ENCODE measurements around the gene ZNF322. TPM values are rescaled to one million over a fixed set of nuclear protein-coding genes. Genes with fewer than 3 reads are reported as not detected.

The ZNF322 gene
- total and polyA plus RNA-seq, 4 donors = 3.3 to 9.0 (median 6.8) TPM

- H3K36me3 ChIP-seq (ENCODE audit: control insufficient read depth in 4 of 4, insufficient read depth in 3 of 4, low read depth in 1 of 4, low read length in 3 of 4) = peaks cover 5 to 9% (median 5%) of the 10 kb centered on the region in 4 donors
- H3K9me3 ChIP-seq (ENCODE audit: control insufficient read depth in 4 of 4, low read length in 3 of 4) = no peaks in the 10 kb centered on the region
- 29% methylated on average over 6 of the region's 6 CpGs for WGBS
- H3K4me1 ChIP-seq (ENCODE audit: control insufficient read depth in 4 of 4, insufficient read depth in 4 of 4, low read length in 3 of 4) = peaks cover 5 to 23% (median 13%) of the 10 kb centered on the region in 4 donors
- no peak for DNase-seq (ENCODE audit: low spot score)
- H3K4me3 ChIP-seq (ENCODE audit: low read depth in 1 of 3, low read length in 3 of 3) = no peak overlapping the region
- TF ChIP-seq HNF4G (IDR thresholded peaks at IDR 0.05) (no peak), NR2F2 (IDR thresholded peaks at IDR 0.05) (no peak), RXRA (IDR thresholded peaks at IDR 0.05) (no peak), FOXA1 (IDR thresholded peaks at IDR 0.05) (no peak)
- H3K27me3 ChIP-seq (ENCODE audit: control insufficient read depth in 4 of 4, insufficient read depth in 4 of 4, low read length in 3 of 4) = peaks cover 0 to 10% (median 2%) of the 10 kb centered on the region in 4 donors
- H3K9ac ChIP-seq (ENCODE audit: low read depth in 1 of 2, low read length in 2 of 2) = no peak overlapping the region
- H3K27ac ChIP-seq (ENCODE audit: low read depth in 1 of 2, low read length in 2 of 2) = no peak overlapping the region
Observed at GRCh38 chr6:26594131-26594498, 65.4 kb downstream of the ZNF322 start.

DNA sequence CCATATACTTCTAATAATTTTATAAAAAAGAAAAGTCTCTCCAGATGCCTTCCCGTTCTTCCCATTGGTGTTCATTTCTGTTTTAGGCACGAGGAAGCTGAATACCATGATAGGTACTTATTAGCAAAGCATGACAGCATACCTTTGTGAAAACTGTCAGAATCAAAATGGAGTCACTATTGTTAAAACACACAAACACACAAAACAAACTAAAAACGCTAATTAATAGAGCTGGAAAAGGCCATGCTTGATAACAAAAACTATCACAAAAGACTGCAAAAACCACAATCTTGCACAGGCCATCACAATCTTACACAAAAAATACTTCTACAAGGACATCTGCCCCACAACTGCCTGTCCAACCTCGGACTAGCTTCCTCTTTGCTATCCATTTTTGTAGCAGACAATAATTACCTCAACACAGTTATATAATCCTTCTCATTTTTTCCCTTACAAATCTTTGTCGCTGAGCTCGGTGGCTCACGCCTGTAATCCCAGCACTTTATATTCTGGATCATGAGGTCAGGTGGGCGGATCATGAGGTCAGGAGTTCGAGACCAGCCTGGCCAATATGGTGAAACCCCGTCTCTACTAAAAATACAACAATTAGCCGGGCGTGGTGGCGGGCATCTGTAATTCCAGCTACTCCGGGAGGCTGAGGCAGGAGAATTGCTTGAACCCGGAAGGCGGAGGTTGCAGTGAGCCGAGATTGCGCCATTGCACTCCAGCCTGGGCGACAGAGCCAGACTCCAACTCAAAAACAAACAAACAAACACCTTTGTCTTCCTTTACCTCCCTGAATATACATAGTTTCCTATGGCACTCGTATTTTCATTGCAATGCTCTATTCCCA lies 66.0 kb downstream of the ZNF322 start:
- H3K9ac ChIP-seq (ENCODE audit: low read depth in 1 of 2, low read length in 2 of 2) = no peak overlapping the region
- no peak for TF ChIP-seq ATF3 (IDR thresholded peaks at IDR 0.05)
- no peak for TF ChIP-seq FOXA1 (IDR thresholded peaks at IDR 0.05)
- TF ChIP-seq SP1 (IDR thresholded peaks at IDR 0.05) = no peak
- no peak for TF ChIP-seq TAF1 (conservative IDR thresholded peaks at IDR 0.05)
- no peak for TF ChIP-seq CTCF (IDR thresholded peaks at IDR 0.05; ENCODE audit: low read depth, low read length, missing input control)
- no peak for TF ChIP-seq RXRA (IDR thresholded peaks at IDR 0.05)
- TF ChIP-seq YY1 (IDR thresholded peaks at IDR 0.05) = no peak
- no peak overlapping the region for H3K4me3 ChIP-seq (ENCODE audit: low read depth in 1 of 3, low read length in 3 of 3)
- 44% methylated on average over 20 of the region's 20 CpGs for WGBS
- peaks cover 1 to 4% (median 3%) of the 10 kb centered on the region in 4 donors for H3K36me3 ChIP-seq (ENCODE audit: control insufficient read depth in 4 of 4, insufficient read depth in 3 of 4, low read depth in 1 of 4, low read length in 3 of 4)
- no peak overlapping the region for H3K27ac ChIP-seq (ENCODE audit: low read depth in 1 of 2, low read length in 2 of 2)
- H3K27me3 ChIP-seq (ENCODE audit: control insufficient read depth in 4 of 4, insufficient read depth in 4 of 4, low read length in 3 of 4) = peaks cover 0 to 10% (median 4%) of the 10 kb centered on the region in 4 donors
- DNase-seq (ENCODE audit: low spot score) = no peak
- no peaks in the 10 kb centered on the region for H3K9me3 ChIP-seq (ENCODE audit: control insufficient read depth in 4 of 4, low read length in 3 of 4)
- peaks cover 5 to 21% (median 13%) of the 10 kb centered on the region in 4 donors for H3K4me1 ChIP-seq (ENCODE audit: control insufficient read depth in 4 of 4, insufficient read depth in 4 of 4, low read length in 3 of 4)

DNA sequence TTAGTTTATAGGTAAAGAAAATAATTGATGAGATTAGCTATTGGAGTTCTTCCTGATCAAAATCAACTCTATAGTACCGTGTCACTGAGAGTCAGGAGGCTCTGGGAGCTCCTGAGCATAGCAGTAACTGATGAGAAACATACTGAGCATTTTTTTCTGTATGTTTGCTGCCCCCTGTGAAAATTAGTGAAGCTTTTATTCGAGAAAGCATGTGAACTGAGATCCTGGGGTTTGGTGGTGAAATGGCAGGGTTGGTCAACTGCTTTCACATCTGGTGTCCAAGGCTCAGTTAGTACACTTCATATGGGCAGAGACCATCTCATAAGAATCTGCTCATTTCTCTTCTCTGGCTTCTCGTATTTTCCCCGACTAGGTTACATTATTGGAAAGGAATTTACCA lies 66.9 kb downstream of the ZNF322 start:
- no peak overlapping the region for H3K27ac ChIP-seq (ENCODE audit: low read depth in 1 of 2, low read length in 2 of 2)
- no peaks in the 10 kb centered on the region for H3K9me3 ChIP-seq (ENCODE audit: control insufficient read depth in 4 of 4, low read length in 3 of 4)
- H3K9ac ChIP-seq (ENCODE audit: low read depth in 1 of 2, low read length in 2 of 2) = no peak overlapping the region
- TF ChIP-seq, protein P1, sequence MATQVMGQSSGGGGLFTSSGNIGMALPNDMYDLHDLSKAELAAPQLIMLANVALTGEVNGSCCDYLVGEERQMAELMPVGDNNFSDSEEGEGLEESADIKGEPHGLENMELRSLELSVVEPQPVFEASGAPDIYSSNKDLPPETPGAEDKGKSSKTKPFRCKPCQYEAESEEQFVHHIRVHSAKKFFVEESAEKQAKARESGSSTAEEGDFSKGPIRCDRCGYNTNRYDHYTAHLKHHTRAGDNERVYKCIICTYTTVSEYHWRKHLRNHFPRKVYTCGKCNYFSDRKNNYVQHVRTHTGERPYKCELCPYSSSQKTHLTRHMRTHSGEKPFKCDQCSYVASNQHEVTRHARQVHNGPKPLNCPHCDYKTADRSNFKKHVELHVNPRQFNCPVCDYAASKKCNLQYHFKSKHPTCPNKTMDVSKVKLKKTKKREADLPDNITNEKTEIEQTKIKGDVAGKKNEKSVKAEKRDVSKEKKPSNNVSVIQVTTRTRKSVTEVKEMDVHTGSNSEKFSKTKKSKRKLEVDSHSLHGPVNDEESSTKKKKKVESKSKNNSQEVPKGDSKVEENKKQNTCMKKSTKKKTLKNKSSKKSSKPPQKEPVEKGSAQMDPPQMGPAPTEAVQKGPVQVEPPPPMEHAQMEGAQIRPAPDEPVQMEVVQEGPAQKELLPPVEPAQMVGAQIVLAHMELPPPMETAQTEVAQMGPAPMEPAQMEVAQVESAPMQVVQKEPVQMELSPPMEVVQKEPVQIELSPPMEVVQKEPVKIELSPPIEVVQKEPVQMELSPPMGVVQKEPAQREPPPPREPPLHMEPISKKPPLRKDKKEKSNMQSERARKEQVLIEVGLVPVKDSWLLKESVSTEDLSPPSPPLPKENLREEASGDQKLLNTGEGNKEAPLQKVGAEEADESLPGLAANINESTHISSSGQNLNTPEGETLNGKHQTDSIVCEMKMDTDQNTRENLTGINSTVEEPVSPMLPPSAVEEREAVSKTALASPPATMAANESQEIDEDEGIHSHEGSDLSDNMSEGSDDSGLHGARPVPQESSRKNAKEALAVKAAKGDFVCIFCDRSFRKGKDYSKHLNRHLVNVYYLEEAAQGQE (IDR thresholded peaks at IDR 0.05) = no peak
- TF ChIP-seq RAD21 (IDR thresholded peaks at IDR 0.05) (no peak), YY1 (IDR thresholded peaks at IDR 0.05) (no peak), JUND (IDR thresholded peaks at IDR 0.05) (no peak), EGR1 (IDR thresholded peaks at IDR 0.05; ENCODE audit: low read depth in 2 of 2) (no peak)
- TF ChIP-seq, protein P2, sequence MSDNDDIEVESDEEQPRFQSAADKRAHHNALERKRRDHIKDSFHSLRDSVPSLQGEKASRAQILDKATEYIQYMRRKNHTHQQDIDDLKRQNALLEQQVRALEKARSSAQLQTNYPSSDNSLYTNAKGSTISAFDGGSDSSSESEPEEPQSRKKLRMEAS (IDR thresholded peaks at IDR 0.05) = no peak
- TF ChIP-seq, protein P3, sequence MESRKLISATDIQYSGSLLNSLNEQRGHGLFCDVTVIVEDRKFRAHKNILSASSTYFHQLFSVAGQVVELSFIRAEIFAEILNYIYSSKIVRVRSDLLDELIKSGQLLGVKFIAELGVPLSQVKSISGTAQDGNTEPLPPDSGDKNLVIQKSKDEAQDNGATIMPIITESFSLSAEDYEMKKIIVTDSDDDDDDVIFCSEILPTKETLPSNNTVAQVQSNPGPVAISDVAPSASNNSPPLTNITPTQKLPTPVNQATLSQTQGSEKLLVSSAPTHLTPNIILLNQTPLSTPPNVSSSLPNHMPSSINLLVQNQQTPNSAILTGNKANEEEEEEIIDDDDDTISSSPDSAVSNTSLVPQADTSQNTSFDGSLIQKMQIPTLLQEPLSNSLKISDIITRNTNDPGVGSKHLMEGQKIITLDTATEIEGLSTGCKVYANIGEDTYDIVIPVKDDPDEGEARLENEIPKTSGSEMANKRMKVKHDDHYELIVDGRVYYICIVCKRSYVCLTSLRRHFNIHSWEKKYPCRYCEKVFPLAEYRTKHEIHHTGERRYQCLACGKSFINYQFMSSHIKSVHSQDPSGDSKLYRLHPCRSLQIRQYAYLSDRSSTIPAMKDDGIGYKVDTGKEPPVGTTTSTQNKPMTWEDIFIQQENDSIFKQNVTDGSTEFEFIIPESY (IDR thresholded peaks at IDR 0.05) = no peak
- H3K27me3 ChIP-seq (ENCODE audit: control insufficient read depth in 4 of 4, insufficient read depth in 4 of 4, low read length in 3 of 4) = peaks cover 0 to 10% (median 4%) of the 10 kb centered on the region in 4 donors
- WGBS = 54% methylated on average over 4 of the region's 4 CpGs
- H3K36me3 ChIP-seq (ENCODE audit: control insufficient read depth in 4 of 4, insufficient read depth in 3 of 4, low read depth in 1 of 4, low read length in 3 of 4) = no peaks in the 10 kb centered on the region
- no peak for DNase-seq (ENCODE audit: low spot score)
- H3K4me3 ChIP-seq (ENCODE audit: low read depth in 1 of 3, low read length in 3 of 3) = no peak overlapping the region
- peaks cover 0 to 13% (median 8%) of the 10 kb centered on the region in 4 donors for H3K4me1 ChIP-seq (ENCODE audit: control insufficient read depth in 4 of 4, insufficient read depth in 4 of 4, low read length in 3 of 4)

Data from liver (tissue), 9 donors.